ENCODE data around the gene GPC4.

GPC4 gene

GRCh38 chrX:133394765-133395164, 20.5 kb downstream of the GPC4 start:
- no peak for TF ChIP-seq GATA3 (IDR thresholded peaks at IDR 0.05; ENCODE audit: low read depth, low read length)
- no peak for TF ChIP-seq GATA2 (IDR thresholded peaks at IDR 0.05; ENCODE audit: low read depth, low read length)

GRCh38 chrX:133392671-133393070, 22.6 kb downstream of the GPC4 start:
- TF ChIP-seq GATA3 (IDR thresholded peaks at IDR 0.05; ENCODE audit: low read depth, low read length) (no peak), GATA2 (IDR thresholded peaks at IDR 0.05; ENCODE audit: low read depth, low read length) (no peak)

- TF ChIP-seq GATA2 (IDR thresholded peaks at IDR 0.05; ENCODE audit: low read depth, low read length) (no peak), GATA3 (IDR thresholded peaks at IDR 0.05; ENCODE audit: low read depth, low read length) (no peak)
Observed at GRCh38 chrX:133391111-133391510, 24.2 kb downstream of the GPC4 start.

- TF ChIP-seq GATA2 (IDR thresholded peaks at IDR 0.05; ENCODE audit: low read depth, low read length): no peak
- no peak for TF ChIP-seq GATA3 (IDR thresholded peaks at IDR 0.05; ENCODE audit: low read depth, low read length)
Observed at GRCh38 chrX:133390676-133391075, 24.6 kb downstream of the GPC4 start.

GRCh38 chrX:133389975-133390374, 25.3 kb downstream of the GPC4 start:
- TF ChIP-seq GATA3 (IDR thresholded peaks at IDR 0.05; ENCODE audit: low read depth, low read length) (no peak), GATA2 (IDR thresholded peaks at IDR 0.05; ENCODE audit: low read depth, low read length) (no peak)

DNA sequence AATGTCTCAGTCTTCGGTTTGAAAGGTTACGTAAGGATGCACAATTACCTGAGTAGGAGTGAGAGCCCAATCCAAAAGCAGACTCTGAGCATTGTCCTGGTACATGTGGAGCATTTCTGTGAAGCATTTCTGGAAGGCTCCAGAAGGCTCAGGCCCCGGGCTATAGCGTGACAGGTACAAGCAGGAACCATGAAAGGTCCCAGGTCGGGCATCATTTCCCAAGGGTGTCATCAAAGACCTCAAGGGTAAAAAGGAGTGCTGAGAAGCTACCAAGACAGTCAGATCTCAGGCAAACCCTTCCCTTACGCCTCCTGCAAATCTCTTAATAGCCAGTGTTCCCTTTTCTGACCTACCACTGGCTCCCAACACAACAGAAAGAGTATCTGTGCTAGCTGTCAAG, 30.8 kb downstream of the GPC4 start:
- no peak for TF ChIP-seq GATA2 (IDR thresholded peaks at IDR 0.05; ENCODE audit: low read depth, low read length)
- no peak for TF ChIP-seq GATA3 (IDR thresholded peaks at IDR 0.05; ENCODE audit: low read depth, low read length)

DNA sequence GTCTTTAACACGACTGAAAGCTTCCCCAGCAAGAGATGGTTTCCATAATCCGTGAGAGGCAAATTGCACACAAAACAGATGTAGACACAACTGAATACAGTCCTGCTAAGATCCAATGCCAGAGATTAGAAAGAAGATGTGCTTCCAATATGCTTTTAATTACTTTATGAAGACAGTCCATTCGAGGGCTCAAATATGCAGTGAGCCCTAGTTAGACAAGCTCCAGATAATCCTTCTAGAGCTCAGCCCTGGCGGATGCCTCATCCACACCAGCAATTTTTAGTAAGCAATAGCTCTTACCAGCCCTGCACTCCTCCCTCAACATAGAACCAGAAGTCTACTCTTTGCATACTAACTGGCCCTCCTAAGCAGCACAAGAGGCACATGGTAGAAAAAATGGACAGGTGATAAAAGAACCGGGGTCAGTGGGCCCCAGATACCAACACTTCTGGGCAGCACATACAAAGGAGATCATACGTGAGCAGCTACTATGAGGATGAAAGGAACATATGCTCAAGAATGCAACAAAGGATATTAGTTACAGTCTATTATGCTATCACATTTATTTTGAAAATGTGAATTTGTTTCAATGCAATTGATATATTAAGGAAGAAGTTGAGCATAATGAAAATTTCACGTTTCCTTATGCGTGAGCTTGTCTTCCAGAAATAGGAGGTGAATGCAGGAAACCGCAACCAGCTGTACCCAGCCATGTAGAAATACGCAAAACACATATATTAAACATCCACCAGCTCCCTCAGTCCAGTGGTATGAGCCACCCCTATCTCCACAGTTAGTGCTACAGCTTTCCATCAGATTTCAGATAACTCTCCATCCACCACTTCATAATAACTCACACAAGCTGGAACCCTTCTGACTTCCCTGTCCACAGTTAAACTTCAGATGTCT, 34.3 kb downstream of the GPC4 start:
- TF ChIP-seq GATA3 (IDR thresholded peaks at IDR 0.05; ENCODE audit: low read depth, low read length): no peak
- peak; percentile 40; the same call in 1 of the 2 replicates for TF ChIP-seq GATA2 (IDR thresholded peaks at IDR 0.05; ENCODE audit: low read depth, low read length)

DNA sequence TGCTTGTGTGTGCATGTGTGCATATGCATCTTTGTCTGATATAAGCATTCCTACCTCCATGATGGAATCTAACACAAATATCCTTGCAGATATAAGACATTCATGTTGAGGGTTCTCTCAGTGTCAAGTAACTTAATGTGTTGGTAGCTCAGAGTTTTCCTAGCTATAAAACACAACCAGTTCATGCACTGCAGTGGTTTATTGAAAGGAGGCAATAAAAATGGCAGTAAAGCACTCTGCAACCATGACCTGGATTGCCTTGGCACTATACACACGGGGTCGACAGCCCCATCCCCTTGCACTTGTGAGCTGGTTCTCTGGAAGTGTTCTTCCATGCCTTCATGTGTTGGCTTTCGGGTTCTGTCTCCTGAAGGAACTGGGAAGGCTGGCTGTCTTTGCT, 38.9 kb downstream of the GPC4 start:
- TF ChIP-seq GATA2 (IDR thresholded peaks at IDR 0.05; ENCODE audit: low read depth, low read length): no peak
- no peak for TF ChIP-seq GATA3 (IDR thresholded peaks at IDR 0.05; ENCODE audit: low read depth, low read length)

DNA sequence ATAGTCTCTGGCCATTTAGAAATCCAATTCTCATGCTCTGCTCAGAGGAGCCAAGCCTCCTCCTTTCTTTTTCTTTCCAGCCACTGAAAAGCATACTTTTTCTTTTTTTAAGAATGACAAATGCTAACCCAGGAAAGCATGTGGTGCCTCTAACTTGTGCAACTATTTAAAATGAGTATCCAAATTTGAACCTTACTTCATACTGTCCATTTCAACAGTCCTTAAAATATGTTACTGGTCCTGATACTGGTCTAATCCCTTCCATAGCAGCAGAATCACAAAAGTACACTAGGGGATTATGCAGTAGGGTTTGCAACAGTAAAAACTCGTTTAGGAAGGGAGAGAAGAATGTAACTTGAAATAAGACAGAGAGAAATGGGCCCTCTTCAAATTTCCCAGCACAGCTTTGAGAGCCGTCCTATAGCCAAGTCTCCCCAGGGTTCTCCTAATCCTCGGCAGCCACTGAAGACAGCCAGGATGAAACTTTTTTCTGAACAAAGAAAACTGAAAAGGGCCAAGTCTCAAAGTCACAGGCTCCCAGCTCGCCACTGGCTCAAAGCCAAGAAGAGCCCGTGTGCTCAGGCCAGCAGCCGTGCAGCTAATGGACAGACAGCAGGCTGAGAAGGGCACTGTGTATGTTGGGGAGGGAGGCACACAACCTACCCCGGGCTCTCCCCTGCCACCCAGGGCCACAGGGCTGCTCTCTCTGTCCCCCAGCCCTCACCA, 39.5 kb downstream of the GPC4 start:
- TF ChIP-seq GATA2 (IDR thresholded peaks at IDR 0.05; ENCODE audit: low read depth, low read length): no peak

GRCh38 chrX:133374874-133375387, 40.4 kb downstream of the GPC4 start:
- no peak for TF ChIP-seq GATA3 (IDR thresholded peaks at IDR 0.05; ENCODE audit: low read depth, low read length)
- TF ChIP-seq GATA2 (IDR thresholded peaks at IDR 0.05; ENCODE audit: low read depth, low read length): no peak

GRCh38 chrX:133373386-133374079, 41.8 kb downstream of the GPC4 start:
- no peak for TF ChIP-seq GATA3 (IDR thresholded peaks at IDR 0.05; ENCODE audit: low read depth, low read length)
- TF ChIP-seq GATA2 (IDR thresholded peaks at IDR 0.05; ENCODE audit: low read depth, low read length): no peak

GRCh38 chrX:133370696-133371275, 44.5 kb downstream of the GPC4 start:
- TF ChIP-seq GATA2 (IDR thresholded peaks at IDR 0.05; ENCODE audit: low read depth, low read length) (no peak), GATA3 (IDR thresholded peaks at IDR 0.05; ENCODE audit: low read depth, low read length) (no peak)

- TF ChIP-seq GATA2 (IDR thresholded peaks at IDR 0.05; ENCODE audit: low read depth, low read length): no peak
- no peak for TF ChIP-seq GATA3 (IDR thresholded peaks at IDR 0.05; ENCODE audit: low read depth, low read length)
Observed at GRCh38 chrX:133369065-133369464, 46.2 kb downstream of the GPC4 start.

- TF ChIP-seq GATA3 (IDR thresholded peaks at IDR 0.05; ENCODE audit: low read depth, low read length): no peak
- no peak for TF ChIP-seq GATA2 (IDR thresholded peaks at IDR 0.05; ENCODE audit: low read depth, low read length)
Observed at GRCh38 chrX:133366735-133367134, 48.6 kb downstream of the GPC4 start.

Measured in SH-SY5Y (cell line).